HepG2 (cell line): Measurements from ENCODE around the gene USB1. TPM values are rescaled to one million over a fixed set of nuclear protein-coding genes. Genes with fewer than 3 reads are reported as not detected.

Experiments
- AFF4 ChIP-seq: sonication (generic); formaldehyde crosslinking; IDR thresholded peaks from 2 replicates; pipeline ENCODE4 v1.4.0; 2020; ENCODE audit warnings: missing genetic modification reagents
- ATF3 ChIP-seq: sonication (generic); formaldehyde crosslinking; IDR thresholded peaks from 2 replicates; pipeline ENCODE4 v1.4.0; 2020; ENCODE audit warnings: missing genetic modification reagents
- DR1 ChIP-seq: sonication (generic); formaldehyde crosslinking; IDR thresholded peaks from 2 replicates; pipeline ENCODE4 v1.8.0; 2021; ENCODE audit warnings: mild to moderate bottlenecking, missing genetic modification reagents, inconsistent platforms
- GMEB2 ChIP-seq: IDR thresholded peaks from 2 replicates; pipeline ENCODE4 v1.6.1; 2016; ENCODE audit warnings: missing biosample characterization, missing genetic modification reagents, low read depth
- KDM3A ChIP-seq: IDR thresholded peaks from 2 replicates; pipeline ENCODE4 v1.6.1; 2018; ENCODE audit warnings: low read depth, missing compliant biosample characterization
- KMT2B ChIP-seq: IDR thresholded peaks from 2 replicates; pipeline ENCODE4 v1.6.1; 2016; ENCODE audit warnings: missing genetic modification reagents, missing compliant biosample characterization
- LRRFIP1 ChIP-seq: sonication (generic); formaldehyde crosslinking; conservative IDR thresholded peaks from 2 replicates; pipeline ENCODE4 v1.4.0; 2020; ENCODE audit warnings: missing genetic modification reagents
- NFYB ChIP-seq: sonication (generic); formaldehyde crosslinking; IDR thresholded peaks from 2 replicates; pipeline ENCODE4 v1.4.0; 2020; ENCODE audit warnings: missing genetic modification reagents
- NPAS2 ChIP-seq: sonication (generic); formaldehyde crosslinking; IDR thresholded peaks from 2 replicates; pipeline ENCODE4 v1.8.0; 2022; ENCODE audit warnings: mild to moderate bottlenecking, missing genetic modification reagents, borderline replicate concordance
- NR2F6 ChIP-seq, 2 experiments: IDR thresholded peaks; 2 replicates each; pipeline ENCODE4 v1.6.1; 2016; ENCODE audit warnings: antibody characterized with exemption in 1 of 2, mild to moderate bottlenecking in 1 of 2
- RFXAP ChIP-seq: sonication (generic); formaldehyde crosslinking; IDR thresholded peaks from 2 replicates; pipeline ENCODE4 v1.4.0; 2020; ENCODE audit warnings: missing genetic modification reagents, borderline replicate concordance
- TAF15 ChIP-seq: fragments of 200-400 bp; formaldehyde crosslinking; IDR thresholded peaks from one replicate; pipeline ENCODE4 v1.6.1; 2018; ENCODE audit warnings: mild to moderate bottlenecking, low read depth, low read length; ENCODE audit not compliant: poor library complexity, severe bottlenecking
- ZNF124 ChIP-seq: sonication (generic); formaldehyde crosslinking; IDR thresholded peaks from 2 replicates; pipeline ENCODE4 v1.4.0; 2020; ENCODE audit warnings: missing genetic modification reagents
- ZNF550 ChIP-seq: sonication (generic); formaldehyde crosslinking; IDR thresholded peaks from 2 replicates; pipeline ENCODE4 v1.4.0; 2020; ENCODE audit warnings: mild to moderate bottlenecking, missing genetic modification reagents, borderline replicate concordance
- ZNF619 ChIP-seq: sonication (generic); formaldehyde crosslinking; IDR thresholded peaks from 2 replicates; pipeline ENCODE4 v1.4.0; 2020; ENCODE audit warnings: mild to moderate bottlenecking, missing genetic modification reagents
- ZNF687 ChIP-seq: sonication (generic); formaldehyde crosslinking; IDR thresholded peaks from 2 replicates; pipeline ENCODE4 v1.5.1; 2020; ENCODE audit warnings: mild to moderate bottlenecking, missing genetic modification reagents, moderate library complexity
- ZNF746 ChIP-seq: sonication (generic); formaldehyde crosslinking; IDR thresholded peaks from 2 replicates; pipeline ENCODE4 v1.8.0; 2022; ENCODE audit warnings: mild to moderate bottlenecking, missing genetic modification reagents
- polyA plus RNA-seq, 8 experiments: library from polyadenylated mRNA; depleted of rRNA in 3 of 8; stranded (reverse) in 7 of 8; unstranded in 1 of 8; fragments of >200 nt; fragmentation: Illumina TruSeq in 4 of 8; extraction: Trizol in 4 of 8; gene quantifications; 2 replicates each; pipeline versions ENCODE4 v1.2.1 to v1.2.3, GENCODE V29; 2011 to 2016; ENCODE audit warnings: low read depth in 4 of 8, missing spikeins in 1 of 8, mixed read lengths in 1 of 8; ENCODE audit not compliant: insufficient read depth in 1 of 8
- total RNA-seq, 5 experiments: library from RNA; depleted of rRNA; stranded (reverse); fragments of >200 nt; fragmentation: Illumina TruSeq; extraction: Trizol; gene quantifications; 2 replicates each; pipeline ENCODE4 v1.2.3, GENCODE V29; 2016; ENCODE audit warnings: low read depth in 1 of 5

The USB1 gene
- total and polyA plus RNA-seq, 2 of the 13 experiments (the other 11 are each of a cell fraction or from before 2014, with no cell fraction given): 16.7 to 65.4 TPM

- TF ChIP-seq GMEB2 (no peak), ZNF550 (CRISPR knock-in tag) (no peak), KDM3A (no peak), DR1 (CRISPR knock-in tag) (no peak), ZNF687 (CRISPR knock-in tag) (peak; percentile 12), ZNF746 (CRISPR knock-in tag) (peak; percentile 50; the same call in 1 of the 2 replicates), TAF15 (peak; percentile 15), NPAS2 (CRISPR knock-in tag) (no peak), AFF4 (CRISPR knock-in tag) (no peak), LRRFIP1 (CRISPR knock-in tag) (no peak), ATF3 (CRISPR knock-in tag) (no peak), KMT2B (no peak), RFXAP (CRISPR knock-in tag) (no peak), NFYB (CRISPR knock-in tag) (no peak), ZNF124 (no peak), NR2F6 (IDR thresholded peaks at IDR 0.05) (no peak), NR2F6 (CRISPR knock-in tag; IDR thresholded peaks at IDR 0.05) (no peak), ZNF619 (CRISPR knock-in tag) (0 out of 2 replicates have a peak, but pooled peaks have one; percentile 17)
Observed at GRCh38 chr16:57999971-58000705, 1.1 kb upstream of the USB1 start, which contains the start of gene ZNF319 (continued).
